Type B pancreatic cell (in vitro differentiated cells): ENCODE measurements around the gene OR4D6. TPM values are rescaled to one million over a fixed set of nuclear protein-coding genes. Genes with fewer than 3 reads are reported as not detected.
"Not testable (repeated sequence)": the region's sequence is repeated elsewhere in the genome, so short reads cannot be mapped to it uniquely, and the experiment has no call there.

Experiments
- DNase-seq: peaks from one replicate; pipeline ENCODE4 v3.0.0; 2021; ENCODE audit warnings: mixed read lengths; ENCODE audit not compliant: unreplicated experiment; ENCODE audit errors: extremely low spot score
- H3K27ac Mint-ChIP-seq: 2 replicates; pipeline ENCODE4 v1.8.0; 2021; ENCODE audit warnings: mild to moderate bottlenecking, mixed read lengths
- H3K27me3 Mint-ChIP-seq: 2 replicates; pipeline ENCODE4 v1.8.0; 2021; ENCODE audit warnings: mixed read lengths
- H3K36me3 Mint-ChIP-seq: 2 replicates; pipeline ENCODE4 v1.8.0; 2021; ENCODE audit warnings: mixed read lengths
- H3K4me1 Mint-ChIP-seq: one replicate; pipeline ENCODE4 v1.8.0; 2021; ENCODE audit warnings: mixed read lengths; ENCODE audit not compliant: unreplicated experiment
- H3K4me3 Mint-ChIP-seq: 2 replicates; pipeline ENCODE4 v1.8.0; 2021; ENCODE audit warnings: mild to moderate bottlenecking, mixed read lengths
- H3K9me3 Mint-ChIP-seq: 2 replicates; pipeline ENCODE4 v1.8.0; 2021; ENCODE audit warnings: mixed read lengths
- total RNA-seq: library from RNA; stranded (reverse); gene quantifications from 2 replicates; pipeline ENCODE4 v1.2.1, GENCODE V29; 2021; ENCODE audit warnings: low replicate concordance
- TF ChIP-seq, protein P1 (sequence below): fragments of 200-600 bp; sonication (generic); conservative IDR thresholded peaks from 2 replicates; pipeline ENCODE4 v1.5.0; 2021; ENCODE audit warnings: antibody characterized with exemption, mild to moderate bottlenecking

Gene OR4D6
- total RNA-seq, 1 donor from 2014 or later = not detected

DNA sequence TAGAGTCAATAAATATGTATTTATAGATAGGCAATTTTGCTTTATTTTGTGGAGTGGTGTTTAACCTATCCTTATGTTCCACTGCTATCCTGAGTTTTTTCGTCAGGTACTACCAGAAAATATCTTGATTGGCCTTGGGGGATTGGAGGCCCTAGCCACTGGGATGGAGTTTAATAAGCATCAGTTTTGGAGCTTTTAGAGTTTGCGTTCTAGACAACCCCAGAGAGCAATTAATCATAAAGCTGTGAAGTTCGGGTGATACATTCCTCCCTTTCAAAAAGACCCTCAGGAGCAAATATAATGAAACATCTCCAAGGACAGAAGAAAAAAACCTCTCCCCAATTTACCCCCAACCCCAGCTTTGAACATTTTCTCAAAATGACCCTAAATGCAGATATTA, 20.6 kb upstream of the OR4D6 start, which contains the start of gene OR5A1:
Gene OR5A1 (plus strand): TSS at position 301 of the 400 bp plus-strand sequence. CDS start 6,700 bp downstream, outside the sequence.
- no peak within 1 kb of the TSS for H3K4me3 Mint-ChIP-seq
- no peaks in the 10 kb centered on the region for H3K36me3 Mint-ChIP-seq
- H3K27me3 Mint-ChIP-seq = peaks cover 14% of the 10 kb centered on the region
- no peaks in the 10 kb centered on the region for H3K4me1 Mint-ChIP-seq
- no peaks in the 10 kb centered on the region for H3K9me3 Mint-ChIP-seq
- TF ChIP-seq, protein P1, sequence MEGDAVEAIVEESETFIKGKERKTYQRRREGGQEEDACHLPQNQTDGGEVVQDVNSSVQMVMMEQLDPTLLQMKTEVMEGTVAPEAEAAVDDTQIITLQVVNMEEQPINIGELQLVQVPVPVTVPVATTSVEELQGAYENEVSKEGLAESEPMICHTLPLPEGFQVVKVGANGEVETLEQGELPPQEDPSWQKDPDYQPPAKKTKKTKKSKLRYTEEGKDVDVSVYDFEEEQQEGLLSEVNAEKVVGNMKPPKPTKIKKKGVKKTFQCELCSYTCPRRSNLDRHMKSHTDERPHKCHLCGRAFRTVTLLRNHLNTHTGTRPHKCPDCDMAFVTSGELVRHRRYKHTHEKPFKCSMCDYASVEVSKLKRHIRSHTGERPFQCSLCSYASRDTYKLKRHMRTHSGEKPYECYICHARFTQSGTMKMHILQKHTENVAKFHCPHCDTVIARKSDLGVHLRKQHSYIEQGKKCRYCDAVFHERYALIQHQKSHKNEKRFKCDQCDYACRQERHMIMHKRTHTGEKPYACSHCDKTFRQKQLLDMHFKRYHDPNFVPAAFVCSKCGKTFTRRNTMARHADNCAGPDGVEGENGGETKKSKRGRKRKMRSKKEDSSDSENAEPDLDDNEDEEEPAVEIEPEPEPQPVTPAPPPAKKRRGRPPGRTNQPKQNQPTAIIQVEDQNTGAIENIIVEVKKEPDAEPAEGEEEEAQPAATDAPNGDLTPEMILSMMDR = no peak
- no peak for DNase-seq
- no peak within 1 kb of the TSS for H3K27ac Mint-ChIP-seq

DNA sequence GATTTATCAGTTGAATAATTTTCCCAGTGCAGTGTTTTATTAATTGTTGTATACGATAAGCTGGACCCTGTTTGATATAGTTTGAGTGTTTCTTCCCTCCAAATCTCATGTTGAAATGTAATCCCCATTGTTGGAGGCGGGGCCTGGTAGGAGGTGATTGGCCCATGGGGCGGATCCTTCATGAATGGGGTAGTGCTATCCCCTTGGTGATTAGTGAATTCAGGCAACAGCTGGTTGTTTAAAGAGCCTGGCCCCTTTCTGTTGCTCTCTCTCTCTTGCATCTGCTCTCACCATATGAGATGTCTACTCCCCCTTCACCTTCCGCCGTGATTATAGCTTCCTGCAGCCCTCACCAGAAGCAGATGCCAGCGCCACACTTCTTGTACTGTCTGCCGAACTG, 19.0 kb upstream of the OR4D6 start:
- Mint-ChIP-seq H3K36me3 (no peaks in the 10 kb centered on the region), H3K4me1 (no peaks in the 10 kb centered on the region), H3K9me3 (no peaks in the 10 kb centered on the region), H3K4me3 (no peak overlapping the region), H3K27me3 (peaks cover 11% of the 10 kb centered on the region), H3K27ac (no peak overlapping the region)
- TF ChIP-seq, protein P1 = no peak
- no peak for DNase-seq

GRCh38 chr11:59445624-59446023, 11.1 kb upstream of the OR4D6 start:
- not testable (repeated sequence) for DNase-seq, H3K9me3 Mint-ChIP-seq, H3K27ac Mint-ChIP-seq, H3K36me3 Mint-ChIP-seq, H3K27me3 Mint-ChIP-seq, H3K4me3 Mint-ChIP-seq, H3K4me1 Mint-ChIP-seq

GRCh38 chr11:59448484-59448883, 8.3 kb upstream of the OR4D6 start:
- Mint-ChIP-seq H3K36me3 (no peaks in the 10 kb centered on the region), H3K4me3 (no peak overlapping the region), H3K27ac (no peak overlapping the region), H3K9me3 (no peaks in the 10 kb centered on the region), H3K4me1 (no peaks in the 10 kb centered on the region), H3K27me3 (no peaks in the 10 kb centered on the region)
- DNase-seq = no peak
- TF ChIP-seq, protein P1 = no peak

- Mint-ChIP-seq H3K4me1 (no peaks in the 10 kb centered on the region), H3K27ac (no peak overlapping the region), H3K9me3 (no peaks in the 10 kb centered on the region), H3K36me3 (no peaks in the 10 kb centered on the region), H3K4me3 (no peak overlapping the region), H3K27me3 (no peaks in the 10 kb centered on the region)
- TF ChIP-seq, protein P1 = no peak
- no peak for DNase-seq
Measured at GRCh38 chr11:59459916-59460315, 3.2 kb downstream of the OR4D6 start.

DNA sequence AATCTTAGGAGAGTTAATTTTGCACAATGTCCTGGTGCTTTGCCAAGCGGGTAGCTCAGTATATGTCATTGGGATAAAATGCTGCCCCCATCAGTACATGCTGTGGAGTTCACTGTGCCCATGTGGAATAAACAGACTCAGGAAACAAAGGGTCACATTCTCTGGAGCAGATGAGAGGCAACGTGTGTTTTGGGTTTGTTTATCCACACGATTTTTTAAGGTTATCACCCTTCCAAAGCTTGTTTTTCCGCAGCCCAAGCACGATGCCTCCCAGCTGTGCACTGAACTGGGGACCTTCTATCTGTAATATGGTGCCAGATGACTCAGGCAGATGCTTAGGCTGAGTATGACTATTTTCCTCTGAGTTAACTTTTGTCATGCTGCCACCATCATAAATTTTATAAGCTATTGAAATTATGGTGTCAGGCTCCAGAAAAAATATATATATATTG, 6.5 kb downstream of the OR4D6 start:
- DNase-seq = no peak
- Mint-ChIP-seq H3K4me1 (no peaks in the 10 kb centered on the region), H3K27ac (no peak overlapping the region), H3K9me3 (no peaks in the 10 kb centered on the region), H3K4me3 (no peak overlapping the region), H3K36me3 (no peaks in the 10 kb centered on the region), H3K27me3 (no peaks in the 10 kb centered on the region)
- TF ChIP-seq, protein P1 = no peak
